A549 (cell line): ENCODE measurements around the gene APOC3. TPM values are rescaled to one million over a fixed set of nuclear protein-coding genes. Genes with fewer than 3 reads are reported as not detected.

Source experiments
- ATAC-seq, 2 experiments: fragments of 200-7000 bp in 1 of 2; fragments of >200 bp in 1 of 2; cut with Nextera tagmentation in 1 of 2; cut with Tn5 transposase in 1 of 2; 3 replicates each; pipeline versions ENCODE4 v1.8.0 to v1.9.1; 2018 to 2020; ENCODE audit warnings: mild to moderate bottlenecking in 1 of 2, moderate library complexity in 1 of 2
- CTCF ChIA-PET: fragments of 300-600 bp; sonication (Branson Sonifier 250); formaldehyde crosslinking; extraction: SDS; loops from one replicate; lab custom pipeline; 2021; ENCODE audit warnings: antibody characterized with exemption, inconsistent platforms; lab: Yijun Ruan, JAX
- POLR2A ChIA-PET: fragments of 350-600 bp; formaldehyde crosslinking; extraction: SDS; loops from one replicate; lab custom pipeline; 2021; ENCODE audit warnings: antibody characterized with exemption, inconsistent platforms; lab: Yijun Ruan, JAX
- DNase-seq, 2 experiments: peaks; one replicate each; pipeline versions ENCODE4 v3.0.0 to v3.0.0-alpha.2; 2011 to 2016; ENCODE audit warnings: low read depth in 1 of 2, low spot score in 1 of 2
- FAIRE-seq: peaks from 2 replicates; lab custom pipeline; 2011; peaks lifted over from hg19 to GRCh38; lab: Jason Lieb, UNC
- H3K27ac ChIP-seq, 2 experiments: fragments of >200 bp; sonication (Bioruptor Twin); formaldehyde crosslinking; 3 replicates each; pipeline ENCODE4 v1.5.1; 2016 to 2017
- H3K4me1 ChIP-seq: fragments of >200 bp; sonication (Bioruptor Twin); formaldehyde crosslinking; 3 replicates; pipeline ENCODE4 v1.6.1; 2016
- H3K4me2 ChIP-seq: fragments of >200 bp; sonication (Bioruptor Twin); formaldehyde crosslinking; 3 replicates; pipeline ENCODE4 v1.6.1; 2016
- H3K4me3 ChIP-seq: fragments of >200 bp; sonication (Bioruptor Twin); formaldehyde crosslinking; 3 replicates; pipeline ENCODE4 v1.5.1; 2016
- H3K9me3 ChIP-seq: fragments of >200 bp; sonication (Bioruptor Twin); formaldehyde crosslinking; 3 replicates; pipeline ENCODE4 v1.6.1; 2016
- CEBPB ChIP-seq, 2 experiments: fragments of >200 bp in 1 of 2; sonication (Bioruptor Twin) in 1 of 2; formaldehyde crosslinking in 1 of 2; IDR thresholded peaks; 2 replicates each; pipeline ENCODE4 v1.6.1; 2012 to 2016
- CTCF ChIP-seq: fragments of >200 bp; sonication (Bioruptor Twin); formaldehyde crosslinking; IDR thresholded peaks from 3 replicates; pipeline ENCODE4 v1.5.1; 2016
- EP300 ChIP-seq, 2 experiments: fragments of >200 bp; sonication (Bioruptor Twin); formaldehyde crosslinking; IDR thresholded peaks; 2 replicates in 1 of 2; 3 replicates in 1 of 2; pipeline ENCODE4 v1.6.1; 2016 to 2017
- ESRRA ChIP-seq: fragments of 150-350 bp; IDR thresholded peaks from 2 replicates; pipeline ENCODE4 v1.6.1; 2014; ENCODE audit warnings: mild to moderate bottlenecking, low read length, borderline replicate concordance
- HDAC2 ChIP-seq: fragments of 200-600 bp; sonication (generic); IDR thresholded peaks from 2 replicates; pipeline ENCODE4 v1.6.1; 2016
- HOXB13 ChIP-seq: fragments of 250-450 bp; sonication (Bioruptor Pico); IDR thresholded peaks from 2 replicates; pipeline ENCODE4 v1.5.0; 2020; ENCODE audit warnings: low read depth, mild to moderate bottlenecking, moderate library complexity
- HOXB5 ChIP-seq: fragments of 250-450 bp; sonication (Bioruptor Pico); IDR thresholded peaks from 2 replicates; pipeline ENCODE4 v1.5.0; 2020; ENCODE audit warnings: mild to moderate bottlenecking, moderate library complexity
- JUNB ChIP-seq: fragments of >200 bp; sonication (Bioruptor Twin); formaldehyde crosslinking; IDR thresholded peaks from 2 replicates; pipeline ENCODE4 v1.6.1; 2016
- MAFK ChIP-seq: fragments of 450-650 bp; IDR thresholded peaks from 2 replicates; pipeline ENCODE4 v1.6.1; 2014; ENCODE audit not compliant: partially characterized antibody
- NFE2L2 ChIP-seq: fragments of 150-350 bp; conservative IDR thresholded peaks from 2 replicates; pipeline ENCODE4 v1.6.1; 2014; ENCODE audit warnings: low read length
- NPAS2 ChIP-seq: fragments of 250-450 bp; sonication (Bioruptor Pico); IDR thresholded peaks from 2 replicates; pipeline ENCODE4 v1.8.0; 2022; ENCODE audit warnings: mild to moderate bottlenecking, moderate library complexity, borderline replicate concordance
- NR3C1 ChIP-seq: fragments of >200 bp; sonication (Bioruptor Twin); formaldehyde crosslinking; IDR thresholded peaks from 3 replicates; pipeline ENCODE4 v1.6.1; 2017
- RARB ChIP-seq: fragments of 250-450 bp; sonication (Bioruptor Pico); IDR thresholded peaks from 2 replicates; pipeline ENCODE4 v1.8.0; 2021; ENCODE audit warnings: mild to moderate bottlenecking, moderate library complexity
- RFX5 ChIP-seq: fragments of 450-650 bp; IDR thresholded peaks from 2 replicates; pipeline ENCODE4 v1.7.1; 2014; ENCODE audit warnings: antibody characterized with exemption, mild to moderate bottlenecking, moderate library complexity
- SMC3 ChIP-seq: fragments of >200 bp; sonication (Bioruptor Twin); formaldehyde crosslinking; IDR thresholded peaks from 3 replicates; pipeline ENCODE4 v1.6.1; 2018; ENCODE audit warnings: inconsistent platforms
- TFCP2L1 ChIP-seq: fragments of 250-450 bp; sonication (Bioruptor Pico); IDR thresholded peaks from 2 replicates; pipeline ENCODE4 v1.5.0; 2021; ENCODE audit warnings: mild to moderate bottlenecking
- TP53 ChIP-seq: fragments of 250-450 bp; sonication (Bioruptor Pico); IDR thresholded peaks from 2 replicates; pipeline ENCODE4 v1.5.0; 2021; ENCODE audit warnings: mild to moderate bottlenecking, moderate library complexity
- USF2 ChIP-seq: fragments of 450-650 bp; IDR thresholded peaks from 2 replicates; pipeline ENCODE4 v1.6.1; 2014; ENCODE audit warnings: antibody characterized with exemption
- WGBS: methylation state at CpG from one replicate; pipeline ENCODE4 v1.1.6; 2017; ENCODE audit errors: missing lambda C conversion rate; 5-methylcytosine and 5-hydroxymethylcytosine counted together
- polyA plus RNA-seq, 4 experiments: library from polyadenylated mRNA; depleted of rRNA in 3 of 4; stranded (reverse); fragments of >200 nt; fragmentation: RNase III in 1 of 4; extraction: RNeasy Plus Mini Kit Qiagen cat#74134 plus additional on column Dnase treatment in 1 of 4; gene quantifications; 2 replicates in 3 of 4; 3 replicates in 1 of 4; pipeline ENCODE4 v1.2.3, GENCODE V29; 2011 to 2017
- TF ChIP-seq, protein P1 (sequence below): fragments of 200-600 bp; sonication (generic); IDR thresholded peaks from 2 replicates; pipeline ENCODE4 v1.6.1; 2016; ENCODE audit warnings: antibody characterized with exemption, mild to moderate bottlenecking, moderate library complexity
- TF ChIP-seq, protein P2 (sequence below): fragments of 250-450 bp; sonication (Bioruptor Pico); IDR thresholded peaks from 2 replicates; pipeline ENCODE4 v1.5.0; 2020; ENCODE audit warnings: low read depth, mild to moderate bottlenecking, moderate library complexity
- TF ChIP-seq, protein P3 (sequence below): fragments of 250-450 bp; sonication (Bioruptor Pico); IDR thresholded peaks from 2 replicates; pipeline ENCODE4 v1.5.0; 2021; ENCODE audit warnings: mild to moderate bottlenecking, moderate library complexity, borderline replicate concordance
- TF ChIP-seq, protein P4 (sequence below): IDR thresholded peaks from 2 replicates; pipeline ENCODE4 v1.6.1; 2012; ENCODE audit warnings: low read depth, borderline replicate concordance

The APOC3 gene
- polyA plus RNA-seq, 2 of the 4 experiments (the other 2 are of a cell fraction): not detected

DNA sequence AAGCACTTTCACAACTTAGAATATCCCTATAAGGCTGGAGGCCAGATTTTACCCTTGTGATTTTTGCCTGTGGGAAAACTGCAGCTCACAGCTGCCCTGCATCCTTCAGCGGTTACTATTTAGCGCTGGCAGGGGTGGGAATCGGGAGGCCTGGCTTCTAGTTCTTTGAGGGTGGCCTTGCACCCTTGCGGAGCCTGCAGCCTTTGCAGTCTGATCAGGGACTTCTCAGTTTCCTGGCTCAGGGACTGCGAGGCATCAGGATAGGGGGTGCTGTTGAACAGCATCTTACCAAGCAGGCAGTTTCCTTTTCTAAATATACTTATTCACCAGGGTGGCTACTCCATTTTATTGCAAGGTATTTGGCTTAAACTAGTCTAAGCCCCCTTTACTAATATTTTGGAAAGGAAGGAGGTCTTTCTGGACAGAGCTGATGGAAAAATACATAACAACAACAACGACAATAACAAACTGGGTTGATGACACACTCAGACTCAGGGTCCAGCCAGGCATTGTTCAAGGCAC, 10.6 kb downstream of the APOC3 start (continued):
- TF ChIP-seq, protein P1, sequence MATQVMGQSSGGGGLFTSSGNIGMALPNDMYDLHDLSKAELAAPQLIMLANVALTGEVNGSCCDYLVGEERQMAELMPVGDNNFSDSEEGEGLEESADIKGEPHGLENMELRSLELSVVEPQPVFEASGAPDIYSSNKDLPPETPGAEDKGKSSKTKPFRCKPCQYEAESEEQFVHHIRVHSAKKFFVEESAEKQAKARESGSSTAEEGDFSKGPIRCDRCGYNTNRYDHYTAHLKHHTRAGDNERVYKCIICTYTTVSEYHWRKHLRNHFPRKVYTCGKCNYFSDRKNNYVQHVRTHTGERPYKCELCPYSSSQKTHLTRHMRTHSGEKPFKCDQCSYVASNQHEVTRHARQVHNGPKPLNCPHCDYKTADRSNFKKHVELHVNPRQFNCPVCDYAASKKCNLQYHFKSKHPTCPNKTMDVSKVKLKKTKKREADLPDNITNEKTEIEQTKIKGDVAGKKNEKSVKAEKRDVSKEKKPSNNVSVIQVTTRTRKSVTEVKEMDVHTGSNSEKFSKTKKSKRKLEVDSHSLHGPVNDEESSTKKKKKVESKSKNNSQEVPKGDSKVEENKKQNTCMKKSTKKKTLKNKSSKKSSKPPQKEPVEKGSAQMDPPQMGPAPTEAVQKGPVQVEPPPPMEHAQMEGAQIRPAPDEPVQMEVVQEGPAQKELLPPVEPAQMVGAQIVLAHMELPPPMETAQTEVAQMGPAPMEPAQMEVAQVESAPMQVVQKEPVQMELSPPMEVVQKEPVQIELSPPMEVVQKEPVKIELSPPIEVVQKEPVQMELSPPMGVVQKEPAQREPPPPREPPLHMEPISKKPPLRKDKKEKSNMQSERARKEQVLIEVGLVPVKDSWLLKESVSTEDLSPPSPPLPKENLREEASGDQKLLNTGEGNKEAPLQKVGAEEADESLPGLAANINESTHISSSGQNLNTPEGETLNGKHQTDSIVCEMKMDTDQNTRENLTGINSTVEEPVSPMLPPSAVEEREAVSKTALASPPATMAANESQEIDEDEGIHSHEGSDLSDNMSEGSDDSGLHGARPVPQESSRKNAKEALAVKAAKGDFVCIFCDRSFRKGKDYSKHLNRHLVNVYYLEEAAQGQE: no peak

- Histone ChIP-seq H3K4me1 (no peaks in the 10 kb centered on the region), H3K9me3 (no peaks in the 10 kb centered on the region), H3K27ac (no peak overlapping the region), H3K4me2 (no peak overlapping the region), H3K4me3 (no peak overlapping the region)
- FAIRE-seq (no peak), ATAC-seq (no peak), DNase-seq (no peak)
- TF ChIP-seq RFX5: no peak
- no peak for TF ChIP-seq MAFK
- TF ChIP-seq NFE2L2: no peak
- no peak for TF ChIP-seq TFCP2L1 (CRISPR knock-in tag)
- no peak for TF ChIP-seq CTCF
- TF ChIP-seq, protein P2, sequence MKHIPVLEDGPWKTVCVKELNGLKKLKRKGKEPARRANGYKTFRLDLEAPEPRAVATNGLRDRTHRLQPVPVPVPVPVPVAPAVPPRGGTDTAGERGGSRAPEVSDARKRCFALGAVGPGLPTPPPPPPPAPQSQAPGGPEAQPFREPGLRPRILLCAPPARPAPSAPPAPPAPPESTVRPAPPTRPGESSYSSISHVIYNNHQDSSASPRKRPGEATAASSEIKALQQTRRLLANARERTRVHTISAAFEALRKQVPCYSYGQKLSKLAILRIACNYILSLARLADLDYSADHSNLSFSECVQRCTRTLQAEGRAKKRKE (CRISPR knock-in tag): no peak
- no peak for TF ChIP-seq USF2
- CTCF ChIA-PET: interaction anchor here (1.2 to 1.8 kb wide), 2 partner anchors 12 to 19 kb away, joined by 3 to 4 read pairs; no protein-coding TSS in a partner anchor
- WGBS: 76% methylated on average over 5 of the region's 9 CpGs
- POLR2A ChIA-PET: no interaction called here
Observed at GRCh38 chr11:116840746-116841296, 11.1 kb downstream of the APOC3 start.

DNA sequence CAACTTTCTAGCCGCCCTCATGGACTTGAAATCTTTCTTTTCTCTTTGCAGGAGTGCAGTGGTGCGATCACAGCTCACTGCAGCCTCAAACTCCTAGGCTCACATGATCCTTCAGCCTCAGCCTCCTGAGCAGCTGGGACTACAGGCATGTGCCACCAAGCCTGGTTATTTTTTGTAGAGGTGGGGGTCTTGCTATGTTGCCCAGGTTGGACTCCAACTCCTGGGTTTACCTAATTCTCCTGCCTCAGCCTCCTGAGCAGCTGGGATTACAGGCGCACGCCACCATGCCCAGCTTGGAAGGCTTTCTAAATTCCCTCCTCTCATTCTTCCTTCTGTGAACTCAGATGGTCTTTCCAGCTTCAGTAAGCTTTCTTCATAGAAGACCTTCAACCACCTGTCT, 12.4 kb downstream of the APOC3 start:
- no peaks in the 10 kb centered on the region for H3K4me1 ChIP-seq
- no peak for ATAC-seq

More for the DNA sequence above, 12.4 kb downstream of the APOC3 start:
- WGBS: 94% methylated on average over 4 of the region's 4 CpGs
- TF ChIP-seq TP53: no peak
- TF ChIP-seq CTCF: no peak
- no peak for TF ChIP-seq EP300 (IDR thresholded peaks at IDR 0.05)
- TF ChIP-seq HDAC2: no peak
- TF ChIP-seq HOXB13 (CRISPR knock-in tag): no peak
- no peak for TF ChIP-seq JUNB
- TF ChIP-seq RARB (CRISPR knock-in tag): no peak
- TF ChIP-seq NPAS2 (CRISPR knock-in tag): no peak
- TF ChIP-seq RFX5: no peak
- TF ChIP-seq, protein P3, sequence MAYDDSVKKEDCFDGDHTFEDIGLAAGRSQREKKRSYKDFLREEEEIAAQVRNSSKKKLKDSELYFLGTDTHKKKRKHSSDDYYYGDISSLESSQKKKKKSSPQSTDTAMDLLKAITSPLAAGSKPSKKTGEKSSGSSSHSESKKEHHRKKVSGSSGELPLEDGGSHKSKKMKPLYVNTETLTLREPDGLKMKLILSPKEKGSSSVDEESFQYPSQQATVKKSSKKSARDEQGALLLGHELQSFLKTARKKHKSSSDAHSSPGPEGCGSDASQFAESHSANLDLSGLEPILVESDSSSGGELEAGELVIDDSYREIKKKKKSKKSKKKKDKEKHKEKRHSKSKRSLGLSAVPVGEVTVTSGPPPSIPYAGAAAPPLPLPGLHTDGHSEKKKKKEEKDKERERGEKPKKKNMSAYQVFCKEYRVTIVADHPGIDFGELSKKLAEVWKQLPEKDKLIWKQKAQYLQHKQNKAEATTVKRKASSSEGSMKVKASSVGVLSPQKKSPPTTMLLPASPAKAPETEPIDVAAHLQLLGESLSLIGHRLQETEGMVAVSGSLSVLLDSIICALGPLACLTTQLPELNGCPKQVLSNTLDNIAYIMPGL (CRISPR knock-in tag): no peak
- TF ChIP-seq HOXB5 (CRISPR knock-in tag): no peak
- TF ChIP-seq NR3C1: no peak
- TF ChIP-seq, protein P4, sequence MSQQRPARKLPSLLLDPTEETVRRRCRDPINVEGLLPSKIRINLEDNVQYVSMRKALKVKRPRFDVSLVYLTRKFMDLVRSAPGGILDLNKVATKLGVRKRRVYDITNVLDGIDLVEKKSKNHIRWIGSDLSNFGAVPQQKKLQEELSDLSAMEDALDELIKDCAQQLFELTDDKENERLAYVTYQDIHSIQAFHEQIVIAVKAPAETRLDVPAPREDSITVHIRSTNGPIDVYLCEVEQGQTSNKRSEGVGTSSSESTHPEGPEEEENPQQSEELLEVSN: no peak
- TF ChIP-seq ESRRA: no peak
- no peak for TF ChIP-seq CEBPB (IDR thresholded peaks at IDR 0.05)
- no peak for TF ChIP-seq SMC3
- FAIRE-seq (no peak), DNase-seq (no peak)
- H3K4me2 ChIP-seq: no peak overlapping the region
- no peak overlapping the region for H3K27ac ChIP-seq
- no peaks in the 10 kb centered on the region for H3K9me3 ChIP-seq
- CTCF ChIA-PET: no interaction called here
- H3K4me3 ChIP-seq: no peak overlapping the region
- POLR2A ChIA-PET: no interaction called here
